CMK (cell line): ENCODE measurements around the gene CHD6.

Source experiments
- DNase-seq: peaks from one replicate; pipeline ENCODE4 v3.0.0-alpha.2; 2010; ENCODE audit warnings: low read depth

Gene CHD6

DNA sequence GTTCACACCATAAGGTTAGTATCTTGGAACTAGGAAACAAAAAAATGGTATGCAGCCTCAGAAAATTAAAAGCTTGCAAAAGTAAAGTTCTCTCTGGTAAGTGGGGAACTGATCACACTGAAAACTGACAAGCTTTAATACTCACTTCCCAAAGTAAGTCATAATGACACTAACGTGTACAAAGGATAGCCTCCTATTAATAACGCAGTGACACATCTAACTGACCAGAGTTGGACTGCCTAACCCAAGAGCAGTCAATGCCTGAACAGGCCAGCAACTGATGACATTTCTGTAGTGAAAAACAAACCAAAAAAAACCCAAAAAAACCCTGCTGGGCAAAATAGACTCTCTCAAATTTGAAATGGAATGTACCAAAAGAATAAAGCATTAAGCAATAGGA lies 30.7 kb downstream of the CHD6 start:
- no peak for DNase-seq

GRCh38 chr20:41586772-41587171 lies 31.4 kb downstream of the CHD6 start:
- no peak for DNase-seq

DNA sequence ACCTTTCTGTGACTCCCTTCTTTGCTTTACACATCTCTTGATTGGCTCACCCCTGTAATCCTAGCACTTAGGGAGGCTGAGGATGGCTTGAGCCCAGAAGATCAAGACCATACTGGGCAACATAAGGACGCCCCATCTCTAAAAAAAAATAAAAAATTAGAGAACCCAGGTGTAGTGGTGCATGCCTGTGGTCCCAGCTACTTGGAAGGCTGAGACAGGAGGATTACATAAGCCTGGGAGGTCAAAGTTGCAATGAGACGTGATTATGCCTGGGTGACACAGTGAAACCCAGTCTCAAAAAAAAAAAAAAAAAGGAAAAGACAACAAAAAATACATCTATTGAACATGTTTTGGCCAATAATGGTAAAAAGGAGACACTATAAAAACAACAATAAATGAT lies 37.8 kb downstream of the CHD6 start:
- no peak for DNase-seq

DNA sequence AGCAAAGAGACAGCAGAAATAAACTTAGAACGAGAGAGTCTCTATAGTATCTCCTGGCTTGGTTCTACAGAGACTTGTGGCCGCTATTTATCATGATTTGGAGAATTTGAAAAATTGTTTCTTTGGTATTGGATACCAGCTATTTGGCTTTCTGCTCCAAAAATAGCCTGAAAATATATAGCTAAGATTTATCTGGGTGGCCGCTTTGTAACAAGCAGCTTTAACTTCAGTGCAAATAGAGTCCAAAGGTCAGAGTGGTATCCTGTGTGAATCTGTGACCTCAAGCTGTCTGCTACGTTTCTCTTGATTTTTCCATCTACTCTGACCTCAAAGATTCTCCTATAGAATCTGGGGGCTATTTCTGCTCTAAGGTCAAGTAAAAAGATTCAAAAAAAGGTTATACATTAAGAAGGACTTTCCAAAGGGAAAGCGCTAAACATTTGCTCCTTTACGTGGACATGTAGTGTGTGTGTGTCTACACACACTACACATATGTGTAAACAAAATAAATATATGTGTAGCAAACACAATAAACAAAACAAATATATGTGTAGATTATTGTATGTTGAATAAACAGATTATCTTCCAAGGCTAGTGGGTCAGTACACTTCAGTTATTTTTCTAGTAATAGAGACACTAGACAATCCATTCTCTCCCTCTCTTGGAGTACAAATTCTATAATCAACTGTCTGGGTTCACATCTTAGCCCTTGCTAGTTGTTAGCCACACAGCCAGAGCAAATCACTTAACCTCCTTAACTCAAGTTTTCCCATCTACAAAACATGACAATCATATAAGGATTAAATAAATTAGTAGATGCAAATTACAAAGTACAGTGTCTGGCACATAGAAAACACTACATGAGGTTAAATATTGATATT lies 40.8 kb downstream of the CHD6 start:
- DNase-seq = no peak

DNA sequence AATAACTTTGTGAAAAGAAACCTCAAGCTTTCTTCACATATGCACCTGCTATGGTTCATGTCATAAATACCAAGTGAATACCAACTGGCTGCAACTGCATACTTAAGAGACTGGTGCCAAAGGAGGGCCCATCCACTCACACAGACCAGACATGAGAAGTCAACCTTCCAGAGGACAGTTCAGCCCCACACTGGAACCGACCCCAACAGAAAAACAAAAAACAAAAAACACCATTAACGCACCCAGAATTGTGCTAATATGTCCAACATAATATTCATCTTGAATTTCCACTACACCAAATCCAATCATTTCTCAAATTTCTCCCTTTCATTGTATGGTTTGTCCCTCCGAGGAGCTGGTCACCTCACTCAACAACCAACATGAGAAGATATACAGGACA lies 42.8 kb downstream of the CHD6 start:
- DNase-seq = no peak

DNA sequence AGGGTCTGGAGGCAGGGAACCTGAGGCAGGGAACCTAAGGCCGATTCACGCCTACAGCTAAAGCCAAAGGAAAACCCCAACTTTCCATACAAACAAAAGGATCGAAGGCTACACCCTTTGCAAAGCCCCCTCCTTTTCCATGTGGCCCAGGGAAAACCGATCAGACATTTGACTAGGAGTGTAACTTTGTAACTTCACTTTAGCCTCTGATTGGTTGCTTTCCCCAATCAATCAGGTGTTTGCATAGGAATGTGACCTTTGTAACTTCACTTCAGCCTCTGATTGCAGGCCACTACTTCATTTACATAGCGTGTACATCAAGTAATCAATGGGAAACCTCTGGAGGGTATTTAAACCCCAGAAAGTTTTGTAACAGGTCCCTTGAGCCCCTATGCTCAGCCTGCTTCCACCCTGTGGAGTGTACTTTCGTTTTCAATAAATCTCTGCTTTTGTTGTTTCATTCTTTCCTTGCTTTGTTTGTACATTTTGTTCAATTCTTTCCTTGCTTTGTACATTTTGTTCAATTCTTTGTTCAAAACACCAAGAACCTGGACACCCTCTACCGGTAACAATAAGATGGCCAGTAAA lies 43.3 kb downstream of the CHD6 start:
- DNase-seq = no peak

DNA sequence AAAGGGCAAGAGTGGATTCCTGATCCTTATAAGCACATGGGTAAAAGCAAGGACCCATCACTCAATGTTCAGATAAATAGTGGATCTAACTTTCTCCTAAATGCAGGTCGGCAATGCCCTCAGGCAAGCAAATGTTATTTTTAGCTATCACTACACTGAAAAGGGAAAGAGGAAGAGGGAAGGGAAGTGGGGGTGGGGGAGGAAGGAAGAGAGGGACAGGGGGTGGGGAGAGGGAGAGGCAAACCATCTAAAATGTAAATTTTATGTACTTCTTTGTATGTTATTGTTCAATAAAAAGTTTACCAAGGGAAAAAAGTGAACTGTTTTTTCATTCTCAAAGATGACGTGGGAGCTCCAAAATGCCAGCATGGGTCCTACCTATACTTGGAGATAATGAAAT lies 44.2 kb downstream of the CHD6 start:
- no peak for DNase-seq

GRCh38 chr20:41572010-41572572 lies 46.1 kb downstream of the CHD6 start:
- no peak for DNase-seq

- no peak for DNase-seq
These were observed 47.2 kb downstream of the CHD6 start for GRCh38 chr20:41571006-41571405.

- DNase-seq = no peak
These were observed 47.6 kb downstream of the CHD6 start for GRCh38 chr20:41570557-41570956.

GRCh38 chr20:41567615-41568014 lies 50.6 kb downstream of the CHD6 start:
- no peak for DNase-seq

DNA sequence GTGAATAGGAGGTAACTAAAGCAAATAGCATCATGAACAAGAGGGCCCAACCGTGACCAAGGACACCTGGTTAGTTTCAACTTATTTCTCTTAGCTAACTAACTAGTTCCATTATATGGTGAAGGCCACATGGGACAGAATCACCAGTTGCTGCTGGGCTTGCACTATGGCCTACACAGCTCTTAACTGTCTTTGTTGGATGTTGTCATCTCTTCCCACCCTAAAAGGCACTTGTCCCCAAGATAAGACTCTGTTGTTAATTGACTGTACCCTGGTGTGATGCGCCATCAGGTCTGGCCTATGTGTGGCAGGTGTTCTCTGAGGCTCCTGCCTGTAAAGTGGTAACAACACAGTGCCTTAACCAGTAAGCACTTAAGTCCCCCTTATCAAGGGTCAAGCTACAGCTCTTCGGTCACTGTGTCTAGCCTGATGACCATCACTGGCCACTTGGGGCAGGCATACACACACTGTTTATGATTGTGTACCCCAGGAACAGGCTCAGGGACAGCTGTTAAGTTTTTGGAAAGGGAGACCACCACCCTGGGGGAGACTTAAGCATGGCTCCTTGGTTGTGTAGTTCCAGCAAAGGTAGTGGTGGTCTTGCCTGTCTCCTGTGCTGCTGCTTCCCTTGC lies 51.2 kb downstream of the CHD6 start:
- no peak for DNase-seq

DNA sequence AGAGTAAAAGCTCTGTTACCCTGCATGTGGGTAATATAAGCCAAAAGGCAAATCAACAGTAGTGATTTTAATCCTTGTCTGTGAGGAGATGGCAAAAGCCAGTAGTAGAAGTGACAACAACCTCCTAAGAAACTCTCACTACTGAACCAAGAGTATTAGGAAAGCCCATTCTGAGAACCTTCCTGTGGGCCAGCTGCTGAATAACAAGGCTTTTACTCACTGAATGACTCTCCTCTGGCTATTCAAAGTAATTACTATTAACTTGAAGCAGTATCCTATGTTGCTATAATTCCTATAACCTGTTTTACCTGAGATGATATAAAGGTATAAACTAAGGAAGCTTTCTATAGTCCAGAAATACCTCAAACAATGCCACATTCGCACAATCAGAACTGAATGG lies 55.1 kb downstream of the CHD6 start:
- no peak for DNase-seq

DNA sequence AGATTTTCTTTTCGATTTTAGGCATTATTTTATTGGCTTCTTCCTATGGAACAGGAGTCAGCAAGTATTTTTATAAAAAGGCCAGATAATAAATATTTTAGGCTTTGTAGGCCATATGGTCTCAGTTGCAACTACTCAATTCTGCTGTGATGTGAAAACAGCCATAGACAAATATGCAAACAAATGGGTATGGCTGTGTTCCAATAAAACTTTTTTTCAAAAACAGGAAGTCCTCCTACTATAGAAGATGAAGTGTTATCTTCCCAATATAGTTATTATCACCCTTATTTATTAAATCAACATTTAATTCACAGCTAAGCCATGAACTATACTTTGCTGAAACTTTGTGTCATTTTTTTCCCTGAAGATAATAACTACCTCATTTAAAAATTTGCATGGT lies 57.2 kb downstream of the CHD6 start:
- DNase-seq = no peak

DNA sequence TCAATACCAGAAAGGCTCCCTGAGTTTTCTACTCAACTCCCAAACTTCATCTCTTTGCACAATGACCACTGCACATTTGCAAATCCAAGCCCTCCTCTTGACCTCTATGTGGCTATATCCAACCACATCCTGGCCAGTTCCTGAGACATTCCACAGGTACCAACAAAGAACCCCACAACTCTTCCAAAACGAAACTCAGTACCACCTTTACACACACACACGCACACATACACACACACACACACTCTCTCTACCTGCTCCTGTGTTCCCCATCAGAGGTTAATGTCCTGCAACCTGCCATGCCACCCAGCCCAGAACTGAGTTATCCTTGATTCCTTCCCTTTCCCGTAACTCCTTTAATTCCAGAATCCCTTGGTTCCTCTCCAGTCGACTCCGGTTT lies 58.5 kb downstream of the CHD6 start:
- no peak for DNase-seq

GRCh38 chr20:41553142-41553879 lies 64.9 kb downstream of the CHD6 start:
- DNase-seq = no peak

GRCh38 chr20:41552295-41553068 lies 65.7 kb downstream of the CHD6 start:
- DNase-seq = no peak

- no peak for DNase-seq
These were observed 67.0 kb downstream of the CHD6 start for GRCh38 chr20:41551011-41551705.

GRCh38 chr20:41547221-41547620 lies 71.0 kb downstream of the CHD6 start:
- no peak for DNase-seq

- no peak for DNase-seq
These were observed 71.6 kb downstream of the CHD6 start for GRCh38 chr20:41546535-41546934.

DNA sequence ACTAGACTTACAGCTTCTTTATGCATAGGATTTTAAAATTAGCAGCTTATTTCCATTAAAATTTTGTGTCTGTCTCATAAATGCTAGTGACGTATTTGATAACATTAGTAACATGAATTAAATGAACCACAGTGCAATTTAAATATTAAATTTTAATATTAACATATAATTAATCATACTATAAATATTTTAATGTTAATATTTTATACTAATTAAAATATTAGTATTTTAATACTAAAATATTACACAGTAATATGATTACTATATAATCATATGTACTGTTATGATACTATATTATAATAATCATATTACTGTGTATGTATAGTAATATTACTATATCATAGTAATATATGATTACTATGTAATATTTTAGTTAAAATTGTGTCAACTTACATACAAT lies 73.7 kb downstream of the CHD6 start:
- DNase-seq = no peak
